HCT116 (cell line): ENCODE results near the gene ANO9.

ENCODE experiments used
- EZH2phosphoT487 ChIP-seq: fragments of 200-600 bp; IDR thresholded peaks from 2 replicates; pipeline ENCODE4 v1.6.1; 2018; ENCODE audit warnings: antibody characterized with exemption, borderline replicate concordance
- FOSL1 ChIP-seq: IDR thresholded peaks from 2 replicates; pipeline ENCODE4 v1.6.1; 2012; ENCODE audit warnings: low read depth
- JUND ChIP-seq: IDR thresholded peaks from 2 replicates; pipeline ENCODE4 v1.6.1; 2012
- POLR2A ChIP-seq: IDR thresholded peaks from 2 replicates; pipeline ENCODE4 v1.7.0; 2011; ENCODE audit warnings: borderline replicate concordance; ENCODE audit not compliant: insufficient read depth, insufficient read length; ENCODE audit errors: extremely low read depth
- SP1 ChIP-seq: IDR thresholded peaks from 2 replicates; pipeline ENCODE4 v1.6.1; 2012; ENCODE audit warnings: low read depth
- TF ChIP-seq, protein P1 (sequence below), 3 experiments: fragments of 200-600 bp in 1 of 3; sonication (generic) in 1 of 3; IDR thresholded peaks in 2 of 3; conservative IDR thresholded peaks in 1 of 3; 2 replicates each; pipeline ENCODE4 v1.5.1; 2012 to 2017; ENCODE audit warnings: low read depth in 2 of 3, low read length in 2 of 3, antibody characterized with exemption in 1 of 3, borderline replicate concordance in 1 of 3, control low read depth in 1 of 3, mild to moderate bottlenecking in 1 of 3, mixed read lengths in 1 of 3, mixed run types in 1 of 3, moderate library complexity in 1 of 3; ENCODE audit not compliant: insufficient read depth in 1 of 3

- no peak for TF ChIP-seq SP1
- no peak for TF ChIP-seq EZH2phosphoT487
- no peak for TF ChIP-seq POLR2A
- no peak for TF ChIP-seq FOSL1
- TF ChIP-seq, protein P1, sequence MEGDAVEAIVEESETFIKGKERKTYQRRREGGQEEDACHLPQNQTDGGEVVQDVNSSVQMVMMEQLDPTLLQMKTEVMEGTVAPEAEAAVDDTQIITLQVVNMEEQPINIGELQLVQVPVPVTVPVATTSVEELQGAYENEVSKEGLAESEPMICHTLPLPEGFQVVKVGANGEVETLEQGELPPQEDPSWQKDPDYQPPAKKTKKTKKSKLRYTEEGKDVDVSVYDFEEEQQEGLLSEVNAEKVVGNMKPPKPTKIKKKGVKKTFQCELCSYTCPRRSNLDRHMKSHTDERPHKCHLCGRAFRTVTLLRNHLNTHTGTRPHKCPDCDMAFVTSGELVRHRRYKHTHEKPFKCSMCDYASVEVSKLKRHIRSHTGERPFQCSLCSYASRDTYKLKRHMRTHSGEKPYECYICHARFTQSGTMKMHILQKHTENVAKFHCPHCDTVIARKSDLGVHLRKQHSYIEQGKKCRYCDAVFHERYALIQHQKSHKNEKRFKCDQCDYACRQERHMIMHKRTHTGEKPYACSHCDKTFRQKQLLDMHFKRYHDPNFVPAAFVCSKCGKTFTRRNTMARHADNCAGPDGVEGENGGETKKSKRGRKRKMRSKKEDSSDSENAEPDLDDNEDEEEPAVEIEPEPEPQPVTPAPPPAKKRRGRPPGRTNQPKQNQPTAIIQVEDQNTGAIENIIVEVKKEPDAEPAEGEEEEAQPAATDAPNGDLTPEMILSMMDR (IDR thresholded peaks at IDR 0.05 in 2 of 3, conservative IDR thresholded peaks at IDR 0.05 in 1 of 3; ENCODE audit: borderline replicate concordance in 1 of 3, insufficient read depth in 1 of 3, low read depth in 2 of 3, low read length in 2 of 3) = no peak
- no peak for TF ChIP-seq JUND
Observed at GRCh38 chr11:384511-384910, 57.3 kb downstream of the ANO9 start.
